GM20000 (cell line): Measurements from ENCODE around the gene SLC5A1.

Source experiments
- DNase-seq: peaks from one replicate; pipeline ENCODE4 v3.0.0; 2012; ENCODE audit warnings: low spot score
- CTCF ChIP-seq: IDR thresholded peaks from 2 replicates; pipeline ENCODE4 v1.5.1; 2012; ENCODE audit warnings: mild to moderate bottlenecking, control low read depth; ENCODE audit errors: extremely low read depth, missing control alignments

The SLC5A1 gene

GRCh38 chr22:32048069-32048468 is 5.0 kb downstream of the SLC5A1 start:
- no peak for DNase-seq
- no peak for TF ChIP-seq CTCF

DNA sequence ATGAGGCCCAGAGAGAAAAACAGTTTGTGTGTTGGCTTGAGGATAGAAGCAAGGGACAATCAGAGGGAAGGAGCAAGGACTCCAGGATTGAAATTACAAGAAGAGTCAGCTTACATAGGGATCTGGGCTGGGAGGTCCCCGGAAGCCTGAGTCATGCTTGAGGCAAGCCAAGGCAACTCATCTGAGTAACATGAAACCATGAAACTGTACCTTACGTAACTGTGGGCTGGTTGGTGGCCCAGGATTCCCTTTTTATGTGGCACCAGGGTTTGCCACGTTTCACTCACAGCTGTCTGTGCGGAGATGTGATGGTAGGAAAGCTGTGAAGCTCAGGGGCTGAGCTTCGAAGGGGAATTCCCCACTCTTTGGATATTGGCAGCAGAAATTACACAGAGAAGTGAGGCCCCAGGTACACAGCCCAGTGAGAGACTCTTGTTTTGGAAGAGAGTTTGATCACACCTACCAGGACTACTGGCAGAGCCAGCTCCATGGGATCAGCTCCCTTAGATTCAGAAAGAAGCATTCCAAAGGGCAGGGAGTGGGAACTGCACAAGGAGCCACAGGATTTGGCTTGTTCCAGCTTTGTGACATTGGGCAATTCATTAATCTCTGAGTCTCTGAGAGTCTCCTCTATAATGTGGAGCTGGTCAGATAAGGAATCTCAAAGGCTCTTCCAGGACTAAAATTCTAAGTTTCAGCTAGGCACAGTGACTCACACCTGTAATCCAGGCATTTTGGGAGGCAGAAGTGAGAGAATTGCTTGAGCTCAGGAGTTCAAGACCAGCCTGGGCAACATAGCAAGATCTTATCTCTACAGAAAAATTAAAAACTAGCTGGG is 7.8 kb downstream of the SLC5A1 start:
- peak; percentile 51 for DNase-seq
- no peak for TF ChIP-seq CTCF

GRCh38 chr22:32052244-32052643 is 9.2 kb downstream of the SLC5A1 start:
- no peak for DNase-seq
- no peak for TF ChIP-seq CTCF

DNA sequence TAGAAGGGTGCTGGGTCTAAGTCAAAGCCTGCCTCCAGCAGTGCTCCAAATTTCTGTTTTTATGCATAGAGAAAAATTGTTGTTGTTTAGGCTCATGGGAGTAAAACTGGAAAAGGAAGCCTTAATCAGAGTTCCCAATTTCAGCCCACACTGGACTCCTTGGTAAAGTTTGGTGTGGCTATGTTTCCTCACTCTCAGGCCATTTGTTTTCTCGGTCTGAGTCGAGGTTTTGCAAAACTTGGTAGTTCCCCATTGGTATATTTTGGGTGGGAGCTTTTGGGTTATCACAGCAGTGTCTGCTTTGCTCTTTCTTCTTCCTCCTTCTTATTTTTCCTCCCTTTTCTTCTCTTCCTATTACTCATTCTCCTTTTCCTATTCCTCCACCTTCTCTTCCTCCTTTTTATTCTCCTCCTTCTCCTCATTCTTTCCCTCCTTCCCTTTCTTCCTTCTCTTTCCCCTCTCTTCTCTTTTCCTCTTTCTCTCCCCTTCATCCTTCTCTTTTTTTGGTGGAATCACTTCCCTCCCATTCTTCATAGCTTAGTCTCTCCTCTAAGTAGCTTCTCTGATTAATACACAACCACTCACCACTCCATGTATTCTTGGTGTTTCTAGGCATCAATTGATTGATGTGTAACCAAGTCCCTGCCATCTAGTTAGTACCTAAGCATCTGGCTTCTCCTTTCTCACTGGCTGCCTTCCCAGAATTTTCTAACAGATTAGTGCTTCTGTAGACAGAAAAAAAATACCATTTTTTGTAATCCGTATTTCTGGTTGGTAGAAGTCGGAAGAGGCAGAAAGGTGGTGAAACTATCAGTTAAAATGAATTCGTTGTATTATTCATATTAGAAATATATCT is 10.1 kb downstream of the SLC5A1 start:
- no peak for DNase-seq
- no peak for TF ChIP-seq CTCF

DNA sequence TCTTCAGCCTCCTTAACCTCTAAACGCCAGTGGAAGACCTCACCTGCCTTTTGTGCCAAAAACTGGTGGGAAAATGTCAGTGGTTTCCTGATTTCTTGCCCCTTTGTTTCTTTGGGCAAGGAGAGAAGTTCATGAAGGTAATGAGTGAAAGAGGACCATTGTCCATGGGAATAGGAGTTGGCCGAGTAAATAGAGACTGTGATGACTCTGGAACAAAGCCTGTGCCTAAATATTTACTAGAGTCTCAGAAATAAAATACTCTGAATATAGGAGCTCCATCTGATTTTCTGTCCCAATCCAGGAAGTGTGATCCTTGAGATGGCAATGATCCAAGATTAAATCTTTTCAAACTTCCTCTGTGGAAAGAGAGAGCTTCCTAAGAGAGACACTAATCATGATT is 12.0 kb downstream of the SLC5A1 start:
- no peak for DNase-seq

DNA sequence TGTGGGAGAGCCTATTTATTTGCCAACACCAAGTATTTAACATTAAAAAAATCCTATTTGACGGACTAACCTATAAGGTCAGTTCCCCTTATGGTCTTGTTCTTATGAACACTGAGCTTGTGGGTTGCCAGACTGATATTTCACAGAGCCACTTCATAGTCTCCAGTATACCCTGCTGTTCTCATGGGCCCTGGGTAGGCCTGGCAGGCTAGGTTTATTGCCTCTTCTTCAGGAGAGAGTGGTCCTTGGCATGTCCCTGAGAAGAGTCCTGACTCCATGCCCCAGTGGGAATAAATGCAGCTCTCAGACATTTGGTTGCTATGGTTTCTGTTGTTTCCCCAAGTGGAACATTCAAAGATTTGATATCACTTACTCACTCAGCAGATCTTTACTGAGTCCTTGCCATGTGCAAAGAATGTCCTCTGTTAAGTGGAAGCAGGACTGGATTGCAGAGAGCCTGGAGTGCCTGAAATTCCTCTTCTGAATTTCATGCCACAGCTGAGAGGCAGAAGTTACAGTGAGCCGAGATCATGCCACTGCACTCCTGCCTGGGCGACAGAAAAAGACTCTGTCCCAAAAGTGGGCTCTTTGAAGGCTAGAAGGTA is 15.7 kb downstream of the SLC5A1 start:
- TF ChIP-seq CTCF = no peak
- DNase-seq = no peak

More for the DNA sequence above, 12.0 kb downstream of the SLC5A1 start:
- TF ChIP-seq CTCF = no peak

GRCh38 chr22:32059426-32059825 is 16.4 kb downstream of the SLC5A1 start:
- DNase-seq = no peak
- no peak for TF ChIP-seq CTCF
